Fibroblast of skin of back (primary cell): ENCODE measurements around the gene NRXN3.
A peak's percentile ranks its signal among the peaks of the same experiment; 100 is the strongest.

Source experiments
- DNase-seq: peaks from one replicate; pipeline ENCODE4 v3.0.0-alpha.2; 2013

The NRXN3 gene

DNA sequence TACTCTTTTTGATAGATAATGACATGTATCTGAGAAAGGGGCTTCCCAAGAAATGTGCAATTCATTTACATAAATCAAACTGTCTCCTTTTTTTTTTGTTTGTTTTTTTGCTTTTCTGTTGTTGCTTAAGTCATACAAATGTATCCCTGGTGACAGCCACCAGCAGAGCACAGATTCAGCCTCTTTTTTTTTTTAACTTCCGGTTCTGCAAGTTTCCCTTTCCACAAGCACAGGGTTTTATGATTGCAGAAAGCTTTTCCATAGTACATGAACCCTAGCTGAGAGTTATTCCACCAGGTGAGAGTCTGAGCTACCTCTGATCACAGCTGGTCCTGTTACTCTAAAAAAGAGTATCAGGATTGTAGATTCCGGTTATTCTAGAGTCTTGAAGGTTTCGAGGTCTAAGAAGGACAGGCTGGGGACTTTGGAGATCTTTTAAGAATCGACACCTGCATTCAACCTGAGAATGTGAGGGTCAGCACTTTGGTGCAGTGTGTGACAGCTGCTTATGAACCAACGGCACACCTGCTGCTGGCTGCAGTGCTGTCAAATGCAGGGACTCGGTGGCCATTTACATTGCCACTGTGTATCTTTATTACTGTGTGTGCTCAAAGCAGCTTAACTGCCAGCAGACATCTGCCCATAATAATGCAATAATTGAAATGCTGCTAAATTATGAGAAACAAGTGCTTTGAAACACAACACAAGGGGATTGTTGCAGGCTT is 551.7 kb downstream of the NRXN3 start:
- DNase-seq = no peak

GRCh38 chr14:78725086-78725485 is 554.9 kb downstream of the NRXN3 start:
- DNase-seq = no peak

DNA sequence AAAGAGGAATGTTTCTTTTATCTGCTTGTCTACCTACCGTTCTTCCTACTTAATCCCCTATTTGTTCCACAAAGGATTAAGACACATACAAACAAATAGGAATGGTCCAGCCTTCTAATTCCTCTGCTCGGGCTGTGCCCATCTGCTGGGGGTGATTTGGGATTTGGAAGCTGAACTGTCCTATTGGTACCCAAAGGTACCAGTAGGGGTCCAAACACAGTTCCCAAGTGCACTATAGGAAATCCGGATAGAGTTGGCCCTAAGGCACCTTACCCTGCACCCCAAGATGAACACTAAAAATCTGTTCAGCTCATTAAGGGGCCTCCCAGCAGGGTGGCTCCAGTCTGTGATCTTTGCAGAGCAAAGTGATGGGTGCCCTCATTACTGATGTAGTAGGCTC is 566.9 kb downstream of the NRXN3 start:
- no peak for DNase-seq

DNA sequence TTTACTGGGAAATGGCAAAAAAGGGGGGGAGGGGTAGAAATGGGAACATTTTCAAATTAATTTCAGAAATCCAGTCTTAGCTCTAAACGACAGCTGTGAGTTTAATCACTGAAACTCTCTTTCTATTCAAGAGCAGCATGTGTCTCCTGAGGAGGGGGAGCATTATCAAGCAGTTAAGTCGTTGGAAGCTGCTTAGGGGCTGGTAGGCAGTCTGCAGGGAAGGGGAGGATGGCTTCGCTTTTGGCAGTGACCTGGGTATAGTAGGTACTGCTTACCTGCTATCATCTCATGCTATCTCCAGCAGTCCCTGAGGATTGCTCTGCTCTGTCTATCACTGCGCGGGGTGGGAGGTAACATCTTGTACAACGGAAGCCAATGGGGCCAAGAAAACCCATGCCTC is 567.4 kb downstream of the NRXN3 start:
- no peak for DNase-seq

GRCh38 chr14:78746086-78746595 is 576.0 kb downstream of the NRXN3 start:
- no peak for DNase-seq

DNA sequence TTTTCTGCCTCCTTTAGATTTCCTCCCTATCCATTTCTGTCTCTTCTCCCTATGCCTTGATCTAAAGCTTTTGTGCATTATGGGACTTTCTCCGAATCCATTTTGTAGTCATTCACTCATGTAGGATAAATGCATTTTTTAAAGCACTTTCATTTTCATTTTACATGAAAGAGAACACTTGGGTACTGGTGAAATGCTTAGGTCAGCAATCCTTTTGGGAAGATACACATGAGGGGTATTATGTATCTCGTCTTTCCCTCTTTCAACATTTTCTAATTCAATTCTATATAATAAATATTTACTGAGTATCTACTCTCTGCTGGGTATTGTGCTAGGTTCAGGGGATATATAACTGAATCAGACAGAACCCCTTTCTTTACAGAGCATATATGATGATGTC is 577.6 kb downstream of the NRXN3 start:
- DNase-seq = no peak

DNA sequence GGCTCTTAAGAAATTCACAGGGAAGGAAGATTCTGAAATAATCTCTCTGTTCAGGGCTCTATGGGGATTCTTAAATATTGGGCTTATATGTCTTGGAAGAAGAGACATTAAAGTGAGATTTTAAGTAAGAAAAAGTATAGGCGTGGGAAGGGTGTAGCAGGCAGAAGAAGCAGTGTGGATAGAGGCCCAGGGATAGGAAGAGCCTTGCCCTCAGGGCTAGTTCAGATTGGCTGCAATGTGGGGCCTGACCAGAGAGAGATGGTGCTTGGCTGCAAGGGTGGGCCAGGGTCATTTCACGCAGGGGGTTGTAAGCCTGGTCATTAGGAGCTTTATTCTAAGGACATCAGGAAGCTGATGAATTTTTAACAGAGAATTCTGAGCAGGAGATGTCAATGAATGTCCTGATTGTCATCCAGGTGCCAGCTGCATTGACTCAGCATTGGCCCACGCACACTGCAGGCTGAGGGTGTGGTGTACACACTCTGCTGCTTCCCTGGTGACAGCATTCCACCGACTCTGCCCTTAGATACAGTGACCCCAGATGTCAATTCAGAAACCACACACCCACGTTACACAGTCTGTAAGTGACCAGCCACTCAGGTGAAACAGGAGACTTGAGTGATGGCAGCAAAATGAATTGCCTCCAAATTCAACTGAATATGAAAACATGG is 582.5 kb downstream of the NRXN3 start:
- DNase-seq = no peak

GRCh38 chr14:78754059-78754458 is 583.9 kb downstream of the NRXN3 start:
- no peak for DNase-seq

DNA sequence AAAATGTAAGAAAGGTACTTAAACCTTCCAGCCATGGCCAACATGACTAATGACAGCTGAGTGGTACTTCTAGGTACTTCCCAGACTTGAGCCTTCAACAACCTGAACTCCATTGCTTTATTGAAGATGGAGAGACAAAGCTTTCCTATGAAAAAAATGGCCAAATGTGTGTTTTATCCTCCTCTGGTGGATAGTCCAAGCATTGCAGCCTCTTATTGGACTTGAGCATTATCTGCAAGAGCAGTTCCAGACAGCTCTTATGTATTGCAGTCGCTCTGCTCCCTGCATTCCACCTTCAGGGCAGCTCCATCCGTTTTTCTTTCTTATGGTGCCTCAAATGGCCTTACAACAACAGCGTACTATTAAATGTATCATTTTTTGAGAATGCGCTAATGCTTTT is 588.2 kb downstream of the NRXN3 start:
- DNase-seq = peak; percentile 23

GRCh38 chr14:78762331-78762730 is 592.2 kb downstream of the NRXN3 start:
- no peak for DNase-seq

DNA sequence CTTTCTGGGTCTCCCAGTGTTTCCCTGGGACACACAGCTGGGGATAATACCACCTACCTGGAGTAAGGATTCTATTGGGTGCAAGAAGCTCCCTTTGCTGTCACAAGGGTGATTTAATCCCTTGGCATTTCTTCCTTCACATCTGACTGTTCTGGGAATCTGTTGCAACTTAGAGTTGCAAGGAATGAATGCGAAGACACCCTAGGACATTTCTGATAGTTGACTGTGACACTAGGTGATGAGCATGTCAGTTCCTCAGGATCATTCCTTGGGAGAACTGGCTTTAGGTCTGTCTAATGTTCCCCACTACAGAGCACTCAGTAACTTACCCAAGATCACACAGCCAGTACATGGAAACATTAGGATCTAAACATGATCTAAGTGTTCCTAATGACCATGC is 593.6 kb downstream of the NRXN3 start:
- no peak for DNase-seq

GRCh38 chr14:78764240-78764639 is 594.1 kb downstream of the NRXN3 start:
- DNase-seq = peak; percentile 55

- DNase-seq = no peak
Measured at GRCh38 chr14:78764645-78765044, 594.5 kb downstream of the NRXN3 start.

DNA sequence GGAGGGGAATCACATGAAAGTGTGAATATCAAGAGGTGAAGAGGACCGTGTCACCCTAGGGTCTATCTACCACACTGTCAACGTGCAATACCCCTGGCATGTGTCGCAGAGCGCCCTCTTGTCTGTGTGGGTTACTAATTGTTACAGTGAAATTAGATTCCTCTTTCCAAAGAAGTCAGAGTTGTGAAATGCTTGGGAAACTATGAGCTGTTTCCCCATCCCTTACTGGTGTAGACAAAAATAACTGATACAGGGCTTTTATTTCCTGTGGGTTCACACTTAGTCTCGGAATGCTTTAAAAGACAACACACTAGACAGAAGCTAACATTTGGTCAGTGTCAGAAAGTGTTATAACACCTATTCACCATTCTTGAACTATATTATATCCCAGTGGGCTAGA is 597.3 kb downstream of the NRXN3 start:
- DNase-seq = no peak

- no peak for DNase-seq
Measured at GRCh38 chr14:78782551-78782950, 612.4 kb downstream of the NRXN3 start.

DNA sequence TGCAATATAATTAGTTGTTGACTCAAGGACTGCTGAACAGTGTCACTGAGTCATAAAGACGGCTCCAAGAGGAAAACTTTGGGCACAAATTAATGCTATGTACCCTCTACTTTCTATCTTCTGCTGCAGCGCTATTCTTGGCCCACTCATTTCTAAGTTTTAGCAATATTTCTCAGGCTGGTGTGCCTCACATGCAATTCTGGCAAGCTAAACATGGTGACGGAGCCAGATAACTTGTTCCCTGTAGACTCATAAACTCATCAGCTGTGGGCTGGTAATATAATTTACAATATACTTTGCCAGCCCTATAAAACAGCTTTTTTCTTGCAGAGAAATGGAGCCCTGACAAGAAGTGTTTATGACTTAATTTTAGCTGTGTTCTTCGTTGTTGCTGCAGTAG is 615.1 kb downstream of the NRXN3 start:
- no peak for DNase-seq

- DNase-seq = no peak
Measured at GRCh38 chr14:78788467-78789360, 618.5 kb downstream of the NRXN3 start.

DNA sequence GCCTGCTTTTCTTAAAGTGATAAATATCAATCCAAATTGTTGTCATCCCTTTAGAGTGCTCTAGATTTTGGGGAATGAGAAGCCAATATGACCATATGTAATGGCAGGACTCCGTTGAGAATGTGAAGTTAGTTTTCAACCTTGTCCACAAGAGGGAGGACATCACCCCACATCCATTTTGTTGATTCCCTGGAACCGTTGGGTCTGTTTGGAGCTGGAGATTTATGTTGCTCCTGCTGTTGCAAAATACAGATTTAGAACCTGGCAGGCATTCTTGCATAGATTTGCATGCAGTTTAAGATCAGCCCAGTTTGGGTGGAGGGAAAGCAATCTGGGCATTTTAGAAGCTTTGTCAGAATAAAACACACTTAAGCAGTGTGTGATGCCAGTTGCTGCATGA is 620.1 kb downstream of the NRXN3 start:
- DNase-seq = peak; percentile 2

GRCh38 chr14:78798757-78799156 is 628.6 kb downstream of the NRXN3 start:
- no peak for DNase-seq

GRCh38 chr14:78805570-78805969 is 635.4 kb downstream of the NRXN3 start:
- DNase-seq = no peak

GRCh38 chr14:78823035-78823434 is 652.9 kb downstream of the NRXN3 start:
- DNase-seq = no peak

- no peak for DNase-seq
Measured at GRCh38 chr14:78823516-78823915, 653.3 kb downstream of the NRXN3 start.

- no peak for DNase-seq
Measured at GRCh38 chr14:78829274-78829673, 659.1 kb downstream of the NRXN3 start.
